A673 (cell line): ENCODE results near the gene CLEC16A.

ENCODE experiments used
- CTCF ChIP-seq: fragments of 300-800, 200-600 bp; sonication (generic); conservative IDR thresholded peaks from 2 replicates; pipeline ENCODE4 v1.5.1; 2017; ENCODE audit warnings: low read depth, mild to moderate bottlenecking, antibody characterized with exemption, low read length, moderate library complexity, mixed read lengths
- EZH2 ChIP-seq: fragments of 200-600 bp; sonication (generic); IDR thresholded peaks from 2 replicates; pipeline ENCODE4 v1.6.1; 2017; ENCODE audit warnings: borderline replicate concordance, low read depth, mild to moderate bottlenecking, mixed read lengths, antibody characterized with exemption, low read length; ENCODE audit not compliant: poor library complexity, severe bottlenecking

GRCh38 chr16:10980813-10981212 lies 36.4 kb downstream of the CLEC16A start:
- TF ChIP-seq CTCF (no peak), EZH2 (no peak)
